GM21526 (cell line): ENCODE results near the gene RABGAP1L.
"Not testable (repeated sequence)": the region's sequence is repeated elsewhere in the genome, so short reads cannot be mapped to it uniquely, and the experiment has no call there.

ENCODE experiments used
- ATAC-seq: cut with Tn5 transposase; IDR thresholded peaks from one replicate; pipeline ENCODE4 v1.9.1; 2021; ENCODE audit warnings: moderate library complexity; ENCODE audit not compliant: unreplicated experiment, low FRiP score

The RABGAP1L gene

DNA sequence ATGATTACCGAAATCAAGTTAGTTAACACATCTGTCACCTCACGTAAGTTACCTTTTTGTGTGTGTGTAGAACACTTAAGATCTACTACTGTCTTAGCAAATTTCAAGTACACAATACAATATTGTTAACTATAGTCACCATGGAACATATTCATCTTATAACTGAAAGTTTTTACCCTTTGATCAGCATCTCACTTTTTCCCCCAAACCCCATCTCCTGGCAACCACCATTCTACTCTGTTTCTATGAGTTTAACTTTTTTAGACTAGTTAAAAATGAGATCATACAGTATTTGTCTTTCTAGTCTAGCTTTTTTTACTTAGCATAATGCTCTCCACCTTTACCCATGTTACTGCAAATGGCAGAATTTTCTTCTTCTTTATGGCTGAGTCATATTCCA lies 124.7 kb downstream of the RABGAP1L start:
- no peak for ATAC-seq

DNA sequence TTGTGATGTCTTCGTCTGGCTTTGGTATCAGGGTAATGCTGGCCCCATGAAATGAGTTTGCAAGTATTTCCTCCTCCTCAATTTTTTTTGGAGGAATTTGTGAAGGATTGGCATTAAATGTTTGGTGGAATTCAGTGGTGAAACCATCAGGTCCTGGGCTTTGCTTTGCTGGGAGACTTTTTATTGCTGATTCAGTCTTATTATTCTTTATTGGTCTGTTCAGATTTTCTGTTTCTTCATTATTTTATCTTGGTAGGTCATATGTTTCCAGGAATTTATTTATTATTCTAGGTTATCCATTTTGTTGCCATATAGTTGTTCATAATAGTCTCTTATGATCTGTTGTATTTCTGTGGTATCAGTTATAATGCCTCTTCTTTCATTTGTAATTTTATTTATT lies 126.7 kb downstream of the RABGAP1L start:
- ATAC-seq: no peak

DNA sequence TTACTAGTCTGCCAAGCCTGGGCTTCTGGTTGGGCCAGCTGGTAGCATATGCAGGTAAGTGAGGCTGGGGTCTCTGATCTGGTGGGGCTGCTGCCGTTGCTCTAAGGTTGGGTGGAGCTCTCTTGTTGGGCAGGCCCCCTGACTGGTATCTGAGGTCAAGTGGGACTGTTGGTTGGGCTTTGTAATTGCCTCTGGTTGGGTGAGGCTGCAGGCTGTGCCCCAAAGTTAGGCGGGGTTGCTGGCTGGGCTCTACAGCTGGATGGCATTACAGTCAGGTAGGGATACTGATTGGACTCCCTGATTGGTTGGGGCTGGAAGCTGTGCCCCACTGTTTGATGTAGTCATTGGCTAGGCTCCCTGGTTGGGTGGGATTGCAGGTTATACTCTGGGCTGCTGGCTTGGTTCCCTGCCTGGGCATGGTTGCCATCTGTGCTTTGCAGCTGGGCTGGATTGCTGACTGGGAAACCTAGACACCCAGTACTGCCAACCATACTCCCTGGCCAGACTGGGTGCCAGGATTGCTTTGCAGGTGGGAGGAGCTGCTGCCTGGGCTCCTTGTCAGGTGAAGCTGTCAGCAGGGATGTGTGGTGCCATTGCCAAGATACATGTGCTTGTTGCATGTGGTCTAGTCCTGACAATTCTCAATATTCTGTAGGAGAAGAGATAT lies 130.5 kb downstream of the RABGAP1L start:
- ATAC-seq: no peak

DNA sequence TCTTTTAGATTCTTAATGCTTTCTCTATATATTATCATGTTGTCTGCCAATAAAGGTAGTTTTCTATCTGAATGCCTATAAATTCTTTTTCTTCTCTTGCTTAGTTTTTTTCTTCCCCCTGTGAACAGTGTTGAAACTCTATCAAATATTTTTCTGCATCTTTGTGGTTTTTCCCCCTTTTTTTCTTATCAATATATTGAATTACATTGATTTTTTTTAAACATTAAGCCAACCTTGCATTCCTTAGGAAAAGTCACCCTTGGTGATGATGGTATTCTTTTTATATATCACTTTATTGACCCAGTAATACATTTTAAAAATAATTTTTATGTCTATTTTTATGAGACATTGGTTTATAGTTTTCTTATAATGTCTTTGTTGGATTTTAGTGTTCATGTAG lies 131.7 kb downstream of the RABGAP1L start:
- no peak for ATAC-seq

DNA sequence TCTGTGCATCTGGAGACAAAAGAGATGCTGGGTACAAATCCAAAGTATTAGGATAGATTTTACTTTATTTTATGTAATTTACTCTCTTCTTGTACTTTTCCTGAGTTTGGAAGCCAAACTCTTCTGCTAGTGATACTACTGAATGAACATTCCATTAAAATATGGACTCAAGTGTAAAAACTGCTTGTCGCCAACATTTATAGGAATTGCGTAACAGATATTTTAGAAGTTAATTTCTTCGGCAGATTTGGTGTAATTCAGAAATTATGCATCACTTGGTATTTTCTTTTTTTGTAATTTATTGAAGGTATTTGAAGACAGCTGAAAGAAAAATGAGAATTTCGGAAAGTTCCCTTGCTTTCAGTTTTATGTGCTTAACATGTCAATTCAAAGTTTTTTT lies 137.0 kb downstream of the RABGAP1L start:
- ATAC-seq: no peak

DNA sequence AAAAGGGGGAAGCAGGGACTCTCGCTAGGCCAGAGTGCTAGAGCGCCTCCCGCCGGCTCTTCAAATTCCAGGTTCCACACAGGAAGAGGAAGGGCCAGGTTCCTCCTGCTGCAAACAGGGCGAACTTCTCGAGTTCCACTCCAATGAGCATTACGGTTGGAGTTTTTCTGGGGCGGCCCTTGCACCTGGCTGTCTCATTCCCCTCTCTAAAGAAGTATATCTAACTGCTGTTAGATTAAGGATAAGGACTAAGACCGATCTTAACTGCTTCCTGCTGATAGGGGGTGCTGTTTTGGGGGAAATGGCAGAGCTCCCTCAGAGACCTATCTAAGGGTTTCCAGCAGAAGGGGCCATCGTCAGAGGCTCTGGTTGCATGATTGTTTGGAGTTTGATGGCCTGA lies 138.0 kb downstream of the RABGAP1L start:
- ATAC-seq: no peak

DNA sequence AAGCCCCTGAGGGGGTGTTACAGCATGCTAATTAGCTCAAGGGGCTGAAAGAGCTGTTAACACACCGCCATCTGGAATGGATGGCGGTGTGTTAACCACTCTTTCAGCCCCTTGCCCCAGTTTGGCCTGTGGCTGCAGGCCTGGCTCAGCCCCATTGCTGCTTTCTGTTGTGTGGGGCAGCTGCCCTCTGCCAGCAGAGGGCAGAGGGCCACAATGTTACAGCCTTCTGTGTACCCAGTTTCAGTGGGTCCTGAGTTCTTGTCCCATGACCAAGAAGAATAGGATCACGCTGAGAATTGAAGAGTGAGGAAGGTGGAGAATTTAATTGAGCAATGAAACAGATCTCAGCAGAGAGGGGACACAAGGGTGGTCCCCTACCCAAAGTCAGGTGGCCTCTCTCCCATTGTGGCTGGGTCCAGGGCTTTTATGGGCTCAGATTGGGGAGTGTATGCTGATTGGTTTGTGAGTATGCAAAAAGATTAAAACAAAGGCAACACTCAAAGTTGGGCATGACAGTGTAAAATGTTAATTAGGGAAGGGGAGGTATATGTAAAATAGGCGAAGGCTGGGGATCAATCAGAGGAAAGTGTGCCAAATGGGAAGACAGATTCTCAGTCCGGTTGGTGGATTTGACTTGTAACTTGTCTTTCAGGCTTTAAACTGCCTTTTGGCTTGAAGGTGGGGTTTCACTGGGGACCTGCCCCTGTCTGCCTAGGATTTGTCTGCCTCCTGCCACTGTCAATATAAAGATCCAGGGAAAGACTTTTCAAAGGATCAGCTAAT lies 142.2 kb downstream of the RABGAP1L start:
- no peak for ATAC-seq

DNA sequence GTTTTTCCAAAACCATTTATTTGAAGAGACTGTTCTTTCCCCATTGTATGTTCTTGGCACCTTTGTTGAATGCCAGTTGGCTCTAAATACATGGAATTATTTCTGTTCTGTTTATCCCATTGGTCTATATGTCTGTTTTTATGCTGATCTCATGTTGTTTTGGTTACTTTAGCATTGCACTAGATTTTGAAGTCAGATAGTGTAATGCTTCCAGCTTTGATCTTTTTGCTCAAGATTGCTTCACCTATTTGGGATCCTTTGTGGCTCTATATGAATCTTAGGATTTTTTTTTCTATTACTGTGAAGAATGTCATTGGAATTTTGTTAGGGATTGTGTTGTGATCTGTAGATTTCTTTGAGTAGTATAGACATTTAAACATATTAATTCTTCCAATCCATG lies 149.3 kb downstream of the RABGAP1L start:
- ATAC-seq: no peak

DNA sequence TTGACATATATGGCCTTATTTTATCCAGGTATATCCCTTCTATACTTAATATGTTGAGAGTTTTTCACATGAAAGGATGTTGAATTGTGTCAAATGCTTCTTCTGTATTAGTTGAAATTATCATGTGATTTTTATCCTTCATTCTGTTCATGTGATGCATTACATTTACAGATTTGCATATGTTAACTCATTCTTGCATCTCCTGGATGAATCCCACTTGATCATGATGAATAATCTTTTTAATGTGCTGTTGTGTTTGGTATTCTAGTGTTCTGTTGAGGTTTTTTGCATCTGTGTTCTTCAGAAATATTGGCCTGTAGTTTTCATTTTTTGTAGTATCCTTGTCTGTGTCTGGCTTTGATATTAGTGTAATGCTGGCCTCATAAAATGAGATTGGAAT lies 150.2 kb downstream of the RABGAP1L start:
- ATAC-seq: no peak

DNA sequence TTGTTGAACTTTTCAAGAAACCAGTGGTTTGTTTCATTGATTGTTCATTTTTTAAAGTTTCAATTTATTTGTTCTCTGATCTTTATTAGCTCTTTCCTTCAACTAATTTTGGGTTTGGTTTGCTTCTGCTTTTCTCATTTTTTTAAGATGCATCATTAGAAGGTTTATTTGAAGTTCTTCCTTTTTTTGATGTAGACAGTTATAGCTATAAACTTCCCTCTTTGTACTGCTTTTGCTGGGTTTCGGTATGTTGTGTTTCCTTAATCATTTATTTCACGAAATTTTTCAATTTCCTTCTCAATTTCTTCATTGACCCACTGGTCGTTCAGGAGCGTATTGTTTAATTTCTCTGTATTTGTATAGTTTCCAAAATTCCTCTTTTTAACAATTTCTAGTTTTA lies 155.1 kb downstream of the RABGAP1L start:
- ATAC-seq: no peak

DNA sequence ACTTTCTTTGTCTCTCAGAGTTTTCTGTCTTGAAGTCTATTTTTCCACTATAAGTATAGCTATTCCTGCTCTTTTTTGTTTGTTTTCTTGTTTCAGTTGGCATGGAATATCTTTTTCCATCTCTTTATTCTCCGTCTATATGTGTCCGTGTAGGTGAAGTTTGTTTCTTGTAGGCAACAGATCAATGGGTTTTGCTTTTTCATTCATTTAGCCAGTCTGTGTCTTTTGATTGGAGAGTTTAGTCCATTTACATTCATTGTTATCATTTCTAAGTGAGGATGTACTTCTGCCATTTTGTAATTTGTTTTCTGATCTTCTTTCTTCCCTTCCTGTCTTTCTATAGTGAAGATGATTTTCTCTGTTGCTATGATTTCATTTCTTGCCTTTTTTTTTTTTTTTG lies 155.9 kb downstream of the RABGAP1L start:
- no peak for ATAC-seq

DNA sequence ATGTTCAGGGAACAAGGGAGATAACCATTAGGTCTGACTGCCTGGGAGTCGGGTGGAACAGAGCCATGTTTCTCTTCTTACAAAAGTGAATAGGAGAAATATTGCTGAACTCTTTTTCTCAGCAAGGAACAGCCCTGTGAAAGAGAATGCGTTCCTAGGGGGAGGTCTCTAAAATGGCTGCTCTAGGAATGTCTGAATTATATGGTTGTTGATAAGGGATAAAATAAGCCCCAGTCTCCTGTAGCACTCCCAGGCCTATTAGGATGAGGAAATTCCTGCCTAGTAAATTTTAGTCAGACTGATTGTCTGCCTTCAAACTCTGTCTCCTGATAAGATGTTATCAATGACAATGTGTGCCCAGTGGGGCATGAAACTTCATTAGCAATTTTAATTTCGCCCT lies 161.6 kb downstream of the RABGAP1L start:
- ATAC-seq: not testable (repeated sequence)

DNA sequence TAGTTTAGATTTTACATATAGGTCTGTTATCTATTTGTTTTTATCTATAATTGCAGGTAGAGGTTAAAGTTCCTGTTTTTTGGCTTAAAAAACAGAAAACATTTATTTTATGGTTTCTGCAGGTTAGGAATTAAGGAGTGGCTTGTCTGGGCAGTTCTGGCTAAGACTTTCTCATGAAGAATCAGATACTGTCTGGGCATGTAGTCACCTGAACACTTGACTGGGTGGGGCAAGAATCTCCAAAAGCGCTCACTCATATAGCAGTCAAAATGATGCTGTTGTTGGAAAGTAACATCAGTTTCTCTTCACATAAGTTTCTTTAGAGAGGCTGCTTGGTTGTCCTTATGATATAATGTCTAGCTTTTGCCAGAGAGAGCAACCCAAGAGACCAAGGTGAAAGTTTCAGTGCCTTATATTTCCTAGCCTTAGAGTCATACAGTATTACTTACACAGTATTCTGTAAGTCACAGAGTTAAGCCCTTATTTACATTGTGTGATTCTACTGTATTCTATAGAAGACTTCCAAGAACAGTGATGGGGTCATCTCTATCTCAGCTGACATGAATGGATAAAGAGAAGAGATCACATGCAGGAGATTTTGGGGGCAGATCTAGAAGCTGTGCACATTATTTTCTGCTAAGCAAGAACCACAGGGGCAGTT lies 163.0 kb downstream of the RABGAP1L start:
- no peak for ATAC-seq

DNA sequence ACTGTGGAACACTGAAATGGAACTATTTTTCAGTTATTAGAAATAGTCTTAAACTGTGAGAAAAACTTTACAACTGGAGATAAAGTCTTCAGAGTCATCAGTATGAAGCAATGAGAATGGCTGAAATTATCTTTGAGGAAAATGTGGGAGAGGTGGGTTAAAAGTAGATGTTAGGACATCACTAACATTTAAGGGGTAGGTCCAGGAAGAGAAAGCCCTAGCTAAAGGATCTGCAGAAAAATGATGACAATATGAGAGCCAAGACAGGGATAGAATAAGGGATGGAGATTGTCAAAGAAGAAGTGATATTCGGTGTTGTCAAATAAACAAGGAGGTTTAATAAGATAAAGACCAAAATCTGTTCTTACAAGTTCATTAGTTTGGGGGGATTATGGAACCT lies 165.2 kb downstream of the RABGAP1L start:
- no peak for ATAC-seq

DNA sequence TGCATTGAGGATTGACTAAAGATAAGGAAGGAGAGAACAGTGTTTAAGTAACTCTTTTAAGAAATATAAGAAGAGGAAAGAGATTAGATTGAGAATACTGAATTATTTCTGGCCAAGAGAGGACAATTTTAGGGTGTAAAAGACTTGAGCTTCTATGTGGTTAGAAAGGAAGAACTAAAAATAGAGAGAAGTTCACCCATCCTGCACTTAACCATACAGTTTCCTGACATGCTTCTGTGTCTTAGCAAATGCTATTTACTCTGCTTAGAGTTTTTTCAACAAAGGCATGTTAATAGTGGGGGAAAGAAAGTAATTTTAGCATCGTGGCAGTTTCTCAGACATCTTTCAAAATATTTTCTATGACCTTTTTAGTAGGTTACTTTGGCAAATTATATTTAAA lies 165.6 kb downstream of the RABGAP1L start:
- no peak for ATAC-seq

DNA sequence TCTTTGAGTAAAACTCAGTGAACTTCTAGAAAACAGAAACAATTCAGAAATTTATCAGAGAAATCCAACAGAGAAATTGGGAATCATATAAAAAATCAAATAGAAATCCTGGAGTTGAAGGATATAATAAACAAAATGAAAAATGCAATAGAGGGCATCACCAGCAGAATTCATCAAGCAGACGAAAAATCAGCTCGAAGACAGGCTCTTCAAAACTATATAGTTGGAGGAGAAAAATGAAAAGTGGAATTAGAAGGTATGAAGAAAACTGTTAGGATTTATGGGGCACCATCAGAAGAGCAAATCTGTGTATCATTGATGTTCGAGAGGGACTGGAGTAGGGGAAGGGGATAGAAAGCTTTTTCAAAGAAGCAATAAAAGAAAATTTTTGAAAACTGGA lies 167.0 kb downstream of the RABGAP1L start:
- ATAC-seq: no peak

DNA sequence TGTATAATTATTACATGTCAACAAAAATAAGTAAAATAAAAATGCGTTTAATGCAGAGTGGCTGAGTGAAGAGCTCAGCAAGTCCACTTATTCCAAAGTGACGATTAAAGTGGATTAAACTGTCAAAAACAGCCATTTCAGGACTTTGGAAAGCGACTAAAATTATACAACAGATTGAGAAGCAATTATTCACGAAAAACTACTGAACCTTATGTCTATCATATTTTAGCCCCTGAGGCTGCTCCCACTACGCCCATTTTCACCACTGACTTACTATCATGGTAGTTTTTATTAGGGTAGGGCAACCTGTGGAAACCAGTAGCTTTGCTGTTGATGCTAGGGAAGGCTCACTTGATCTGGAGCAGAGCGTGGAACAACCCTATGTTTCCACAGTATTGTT lies 174.1 kb downstream of the RABGAP1L start:
- ATAC-seq: no peak

DNA sequence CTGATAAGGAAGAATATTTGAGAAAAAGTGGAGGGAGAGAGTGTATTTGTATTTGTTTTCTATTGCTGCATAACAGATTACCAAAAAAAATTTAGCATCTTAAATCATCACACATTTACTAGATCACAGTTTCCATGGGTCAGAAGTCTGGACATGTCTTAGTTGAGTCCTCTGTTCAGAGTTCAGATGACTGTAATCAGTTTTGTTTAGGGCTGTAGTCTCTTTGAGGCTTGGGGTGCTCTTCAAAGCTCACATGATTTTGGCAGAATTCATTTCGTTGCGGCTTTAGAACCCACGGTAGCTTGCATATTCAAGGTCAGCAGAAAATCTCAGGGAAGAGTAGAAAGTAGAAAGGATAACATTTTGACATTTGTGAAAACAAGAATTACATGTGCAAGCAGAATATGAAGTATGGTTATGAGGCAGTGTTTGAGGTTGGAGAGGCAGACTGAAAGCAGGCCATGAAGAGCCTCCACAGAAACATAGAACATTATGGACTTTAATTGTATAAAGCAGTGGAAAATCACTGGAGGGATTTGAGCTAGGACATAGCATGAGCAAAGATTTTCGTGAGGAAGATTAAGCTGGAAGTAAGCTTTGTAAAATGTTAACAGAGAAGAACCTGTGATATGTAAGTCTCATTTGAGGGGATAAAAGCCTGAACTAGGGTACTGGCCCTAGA lies 177.8 kb downstream of the RABGAP1L start:
- ATAC-seq: no peak

DNA sequence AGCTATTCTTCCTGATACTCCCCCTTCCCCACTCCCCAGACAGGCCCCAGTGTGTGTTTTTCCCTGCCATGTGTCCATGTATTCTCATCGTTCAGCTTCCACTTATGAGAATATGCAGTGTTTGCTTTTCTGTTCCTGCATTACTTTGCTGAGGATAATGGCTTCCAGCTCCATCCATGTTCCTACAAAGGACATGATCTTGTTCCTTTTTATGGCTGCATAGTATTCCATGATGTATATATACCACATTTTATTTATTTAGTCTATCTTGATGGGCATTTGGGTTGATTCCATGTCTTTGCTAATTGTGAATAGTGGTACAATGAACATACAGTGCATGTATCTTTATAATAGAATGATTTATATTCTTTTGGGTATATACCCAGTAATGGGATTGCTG lies 181.1 kb downstream of the RABGAP1L start:
- not testable (repeated sequence) for ATAC-seq

DNA sequence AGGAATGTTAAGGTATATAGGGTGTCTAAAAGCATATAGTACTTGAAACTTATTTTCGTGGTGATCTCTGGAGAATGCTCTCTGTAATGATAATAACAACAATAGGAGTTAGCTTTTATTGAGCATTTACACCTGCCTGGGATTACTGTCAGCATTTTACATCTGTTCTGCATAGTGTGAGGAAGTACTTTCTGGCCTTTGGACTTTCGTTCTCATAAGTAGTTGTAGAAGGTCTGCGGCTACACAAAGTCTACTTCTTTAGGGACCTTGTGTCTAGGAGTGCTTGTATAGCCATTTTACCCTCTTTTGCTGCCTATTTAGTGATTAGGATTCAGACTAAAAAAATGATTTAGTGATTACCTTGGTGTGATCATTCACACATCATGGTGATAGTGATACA lies 184.8 kb downstream of the RABGAP1L start:
- no peak for ATAC-seq

DNA sequence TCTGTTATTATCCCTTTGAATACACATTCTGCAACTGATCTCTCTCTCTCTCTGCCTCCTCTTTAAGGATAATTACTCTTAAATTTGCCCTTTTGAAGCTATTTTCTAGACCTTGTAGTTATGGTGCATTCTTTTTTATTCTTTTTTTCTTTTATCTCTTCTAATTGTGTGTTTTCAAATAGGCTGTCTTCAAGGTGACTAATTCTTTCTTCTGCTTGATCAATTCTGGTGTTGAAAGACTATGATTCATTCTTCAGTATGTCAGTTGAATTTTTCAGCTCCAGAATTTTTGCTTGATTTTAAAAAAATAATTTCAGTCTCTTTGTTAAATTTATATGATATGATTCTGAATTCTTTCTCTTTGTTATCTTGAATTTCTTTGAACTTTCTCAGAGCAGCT lies 192.8 kb downstream of the RABGAP1L start:
- ATAC-seq: no peak
